ENCODE data around the gene STOM.

Gene STOM

GRCh38 chr9:121326130-121326838, 43.8 kb downstream of the STOM start:
- no peaks in the 10 kb centered on the region for H3K27me3 Mint-ChIP-seq
- no peak overlapping the region for H3K27ac Mint-ChIP-seq
- no peaks in the 10 kb centered on the region for H3K9me3 Mint-ChIP-seq
- intact Hi-C loops (cut with micrococcal nuclease) = no loop called here
- H3K4me3 Mint-ChIP-seq = no peak overlapping the region
- peaks cover 23% of the 10 kb centered on the region for H3K4me1 Mint-ChIP-seq (ENCODE audit: low read depth)
- H3K36me3 Mint-ChIP-seq (ENCODE audit: low read depth) = peaks cover 100% of the 10 kb centered on the region

DNA sequence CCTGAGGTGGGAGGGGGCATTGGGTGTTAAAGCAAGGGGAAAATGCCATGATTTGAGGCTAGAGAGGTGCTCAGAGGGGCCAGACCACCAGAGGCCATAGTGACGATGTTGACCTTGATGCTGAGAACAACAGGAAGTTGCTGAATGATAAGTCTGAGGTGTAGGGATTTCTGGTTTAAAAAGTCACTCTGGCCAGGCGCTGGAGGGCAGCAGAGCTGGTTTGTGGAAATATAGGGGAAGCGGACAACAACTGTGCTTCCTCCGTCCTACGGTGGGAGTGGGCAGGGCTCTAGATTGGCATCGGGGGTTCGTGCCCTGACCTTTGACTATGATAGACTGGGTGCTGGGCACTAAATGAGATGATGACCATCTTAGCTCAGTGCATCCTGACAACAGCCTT, 44.7 kb downstream of the STOM start:
- Mint-ChIP-seq H3K27me3 (no peaks in the 10 kb centered on the region), H3K36me3 (ENCODE audit: low read depth) (peaks cover 100% of the 10 kb centered on the region), H3K4me1 (ENCODE audit: low read depth) (peaks cover 29% of the 10 kb centered on the region), H3K27ac (no peak overlapping the region), H3K4me3 (no peak overlapping the region), H3K9me3 (no peaks in the 10 kb centered on the region)
- intact Hi-C loops (cut with micrococcal nuclease) = no loop called here

GRCh38 chr9:121324755-121325154, 45.3 kb downstream of the STOM start:
- intact Hi-C loops (cut with micrococcal nuclease) = loop anchor here (5.0 kb wide), 1 partner anchor 53 kb away; no protein-coding TSS in a partner anchor
- H3K27me3 Mint-ChIP-seq = no peaks in the 10 kb centered on the region
- H3K27ac Mint-ChIP-seq = no peak overlapping the region
- peaks cover 29% of the 10 kb centered on the region for H3K4me1 Mint-ChIP-seq (ENCODE audit: low read depth)
- H3K4me3 Mint-ChIP-seq = no peak overlapping the region
- peaks cover 100% of the 10 kb centered on the region for H3K36me3 Mint-ChIP-seq (ENCODE audit: low read depth)
- H3K9me3 Mint-ChIP-seq = no peaks in the 10 kb centered on the region

- peaks cover 100% of the 10 kb centered on the region for H3K36me3 Mint-ChIP-seq (ENCODE audit: low read depth)
- peaks cover 29% of the 10 kb centered on the region for H3K4me1 Mint-ChIP-seq (ENCODE audit: low read depth)
- no peak overlapping the region for H3K27ac Mint-ChIP-seq
- intact Hi-C loops (cut with micrococcal nuclease) = loop anchor here (5.0 kb wide), 1 partner anchor 53 kb away; no protein-coding TSS in a partner anchor
- no peak overlapping the region for H3K4me3 Mint-ChIP-seq
- no peaks in the 10 kb centered on the region for H3K9me3 Mint-ChIP-seq
- H3K27me3 Mint-ChIP-seq = no peaks in the 10 kb centered on the region
These were observed 45.7 kb downstream of the STOM start for GRCh38 chr9:121324316-121324715.

DNA sequence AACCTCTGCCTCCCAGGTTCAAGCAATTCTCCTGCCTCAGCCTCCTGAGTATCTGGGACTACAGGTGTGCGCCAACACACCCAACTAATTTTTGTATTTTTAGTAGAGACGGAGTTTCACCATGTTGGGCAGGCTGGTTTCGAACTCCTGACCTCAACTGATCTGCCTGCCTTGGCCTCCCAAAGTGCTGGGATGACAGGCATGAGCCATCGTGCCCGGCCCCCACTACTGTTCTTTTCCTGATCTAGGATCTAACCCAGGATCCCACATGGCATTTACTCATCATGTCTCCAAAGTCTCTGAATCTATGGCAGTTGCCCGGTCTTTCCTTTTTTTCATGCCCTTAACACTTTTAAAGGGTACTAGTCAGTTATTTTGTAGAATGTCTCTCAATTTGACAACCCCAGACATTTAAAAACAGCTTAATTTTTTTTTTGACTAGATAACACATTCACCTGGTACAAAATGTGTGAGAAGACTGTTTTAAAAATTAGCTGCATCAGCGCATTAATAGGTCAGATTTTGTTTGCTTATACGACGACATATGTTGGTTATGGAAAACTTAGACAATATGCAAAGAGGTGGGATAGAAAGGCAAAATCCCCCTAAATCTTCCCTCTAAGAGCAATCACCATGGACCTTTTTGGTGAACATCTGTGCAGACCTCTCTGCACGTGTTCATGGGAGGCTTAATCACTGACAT, 46.5 kb downstream of the STOM start:
- H3K9me3 Mint-ChIP-seq = no peaks in the 10 kb centered on the region
- H3K4me3 Mint-ChIP-seq = no peak overlapping the region
- intact Hi-C loops (cut with micrococcal nuclease) = loop anchor here (5.0 kb wide), 1 partner anchor 54 kb away; no protein-coding TSS in a partner anchor
- no peaks in the 10 kb centered on the region for H3K27me3 Mint-ChIP-seq
- H3K4me1 Mint-ChIP-seq (ENCODE audit: low read depth) = peaks cover 35% of the 10 kb centered on the region
- H3K27ac Mint-ChIP-seq = no peak overlapping the region
- peaks cover 100% of the 10 kb centered on the region for H3K36me3 Mint-ChIP-seq (ENCODE audit: low read depth)

- Mint-ChIP-seq H3K4me3 (no peak overlapping the region), H3K36me3 (ENCODE audit: low read depth) (peaks cover 100% of the 10 kb centered on the region), H3K4me1 (ENCODE audit: low read depth) (peaks cover 35% of the 10 kb centered on the region), H3K27me3 (no peaks in the 10 kb centered on the region), H3K27ac (no peak overlapping the region), H3K9me3 (no peaks in the 10 kb centered on the region)
- intact Hi-C loops (cut with micrococcal nuclease) = loop anchor here (5.0 kb wide), 1 partner anchor 54 kb away; no protein-coding TSS in a partner anchor
These were observed 47.2 kb downstream of the STOM start for GRCh38 chr9:121322737-121323448.

DNA sequence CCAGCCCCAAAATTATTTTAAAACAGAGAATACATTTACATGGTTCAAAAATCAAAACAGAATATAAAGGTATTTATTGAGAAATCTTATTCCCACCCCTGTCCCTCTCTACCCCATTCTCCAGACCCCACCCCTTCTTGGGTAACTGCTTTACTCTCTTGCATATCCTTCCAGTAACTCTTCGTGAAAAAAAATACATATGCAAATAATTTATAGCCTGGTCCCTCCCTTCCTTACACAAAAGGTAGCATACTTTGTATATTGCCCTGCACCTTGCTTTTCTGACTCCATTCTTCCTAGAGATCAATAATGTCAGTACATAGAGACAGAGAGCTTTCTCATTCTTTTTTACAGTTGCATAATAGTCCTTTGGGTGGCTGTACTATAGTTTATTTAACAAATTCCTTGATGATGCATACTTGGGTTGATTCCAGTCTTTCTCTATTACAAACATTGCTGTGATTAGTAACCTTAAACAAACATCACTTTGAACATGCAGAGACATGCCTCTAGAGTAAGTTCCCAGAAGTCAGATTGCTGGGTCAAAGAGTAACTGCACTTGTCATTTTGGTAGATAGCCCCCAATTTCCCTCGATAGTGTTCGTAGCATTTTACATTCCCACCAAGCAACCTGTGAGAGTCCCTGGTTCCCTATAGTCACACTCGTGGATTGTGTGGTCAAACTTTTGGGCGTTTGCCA, 47.9 kb downstream of the STOM start:
- Mint-ChIP-seq H3K4me3 (no peak overlapping the region), H3K36me3 (ENCODE audit: low read depth) (peaks cover 100% of the 10 kb centered on the region), H3K27me3 (no peaks in the 10 kb centered on the region), H3K4me1 (ENCODE audit: low read depth) (peaks cover 35% of the 10 kb centered on the region), H3K9me3 (no peaks in the 10 kb centered on the region), H3K27ac (no peak overlapping the region)
- intact Hi-C loops (cut with micrococcal nuclease) = loop anchor here (5.0 kb wide), 1 partner anchor 55 kb away; no protein-coding TSS in a partner anchor

GRCh38 chr9:121321016-121321503, 49.0 kb downstream of the STOM start:
- H3K27ac Mint-ChIP-seq = no peak overlapping the region
- H3K9me3 Mint-ChIP-seq = no peaks in the 10 kb centered on the region
- intact Hi-C loops (cut with micrococcal nuclease) = loop anchor here (5.0 kb wide), 1 partner anchor 56 kb away; no protein-coding TSS in a partner anchor
- H3K27me3 Mint-ChIP-seq = no peaks in the 10 kb centered on the region
- H3K4me3 Mint-ChIP-seq = no peak overlapping the region
- H3K36me3 Mint-ChIP-seq (ENCODE audit: low read depth) = peaks cover 100% of the 10 kb centered on the region
- peaks cover 35% of the 10 kb centered on the region for H3K4me1 Mint-ChIP-seq (ENCODE audit: low read depth)

DNA sequence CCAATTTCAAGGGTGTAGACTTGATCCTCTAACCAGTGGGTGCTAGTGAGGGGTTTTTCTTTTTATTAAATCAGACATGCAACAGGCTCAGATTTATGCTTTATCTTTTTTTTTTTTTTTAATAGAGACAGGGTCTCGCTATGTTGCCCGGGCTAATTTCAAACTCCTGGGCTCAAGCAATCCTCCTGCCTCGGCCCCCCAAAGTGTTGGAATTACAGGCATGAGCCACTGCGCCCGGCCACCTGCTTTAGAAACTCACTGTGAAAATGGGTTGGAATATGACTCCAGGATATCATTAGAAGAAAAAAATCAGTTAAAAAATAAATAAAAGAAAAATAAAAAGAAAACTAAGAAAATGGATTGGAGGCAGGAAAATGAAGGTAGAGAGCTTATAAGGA, 50.7 kb downstream of the STOM start:
- H3K9me3 Mint-ChIP-seq = no peaks in the 10 kb centered on the region
- no peaks in the 10 kb centered on the region for H3K27me3 Mint-ChIP-seq
- H3K36me3 Mint-ChIP-seq (ENCODE audit: low read depth) = peaks cover 96% of the 10 kb centered on the region
- peaks cover 31% of the 10 kb centered on the region for H3K4me1 Mint-ChIP-seq (ENCODE audit: low read depth)
- intact Hi-C loops (cut with micrococcal nuclease) = no loop called here
- no peak overlapping the region for H3K4me3 Mint-ChIP-seq
- peak overlapping the region; percentile 39 for H3K27ac Mint-ChIP-seq

GRCh38 chr9:121318631-121319382, 51.2 kb downstream of the STOM start:
- Mint-ChIP-seq H3K27me3 (no peaks in the 10 kb centered on the region), H3K4me3 (no peak overlapping the region), H3K4me1 (ENCODE audit: low read depth) (peaks cover 29% of the 10 kb centered on the region), H3K9me3 (no peaks in the 10 kb centered on the region), H3K27ac (peak overlapping the region; percentile 39), H3K36me3 (ENCODE audit: low read depth) (peaks cover 96% of the 10 kb centered on the region)
- intact Hi-C loops (cut with micrococcal nuclease) = no loop called here

GRCh38 chr9:121317737-121318630, 52.1 kb downstream of the STOM start:
- peak overlapping the region; percentile 50 for H3K27ac Mint-ChIP-seq
- intact Hi-C loops (cut with micrococcal nuclease) = no loop called here
- H3K4me1 Mint-ChIP-seq (ENCODE audit: low read depth) = peaks cover 27% of the 10 kb centered on the region

GRCh38 chr9:121316852-121317373, 53.1 kb downstream of the STOM start:
- Mint-ChIP-seq H3K4me3 (no peak overlapping the region), H3K36me3 (ENCODE audit: low read depth) (peaks cover 96% of the 10 kb centered on the region), H3K4me1 (ENCODE audit: low read depth) (peaks cover 18% of the 10 kb centered on the region), H3K27me3 (no peaks in the 10 kb centered on the region), H3K27ac (peak overlapping the region; percentile 50), H3K9me3 (no peaks in the 10 kb centered on the region)
- intact Hi-C loops (cut with micrococcal nuclease) = no loop called here

More at GRCh38 chr9:121317737-121318630, 52.1 kb downstream of the STOM start:
- H3K4me3 Mint-ChIP-seq = no peak overlapping the region
- H3K27me3 Mint-ChIP-seq = no peaks in the 10 kb centered on the region
- no peaks in the 10 kb centered on the region for H3K9me3 Mint-ChIP-seq
- peaks cover 96% of the 10 kb centered on the region for H3K36me3 Mint-ChIP-seq (ENCODE audit: low read depth)

Data from dendritic cell treated with granulocyte-macrophage colony-stimulating factor and Interleukin-4, amounts not matched to agents 40 ng/mL and 50 ng/mL, for 4 days (primary cell).